OCI-LY7 (cell line): ENCODE data around the gene TOR3A.

Experiments used
- EZH2phosphoT487 ChIP-seq: fragments of 200-600 bp; sonication (generic); IDR thresholded peaks from 2 replicates; pipeline ENCODE4 v1.6.1; 2018; ENCODE audit warnings: low read depth, borderline replicate concordance, mild to moderate bottlenecking, mixed run types, antibody characterized with exemption, low read length, moderate library complexity, mixed read lengths
- TF ChIP-seq, protein P1 (sequence below): fragments of 200-600 bp; sonication (generic); conservative IDR thresholded peaks from 2 replicates; pipeline ENCODE4 v1.5.1; 2014; ENCODE audit warnings: mild to moderate bottlenecking, antibody characterized with exemption, low read length, moderate library complexity, mixed read lengths

DNA sequence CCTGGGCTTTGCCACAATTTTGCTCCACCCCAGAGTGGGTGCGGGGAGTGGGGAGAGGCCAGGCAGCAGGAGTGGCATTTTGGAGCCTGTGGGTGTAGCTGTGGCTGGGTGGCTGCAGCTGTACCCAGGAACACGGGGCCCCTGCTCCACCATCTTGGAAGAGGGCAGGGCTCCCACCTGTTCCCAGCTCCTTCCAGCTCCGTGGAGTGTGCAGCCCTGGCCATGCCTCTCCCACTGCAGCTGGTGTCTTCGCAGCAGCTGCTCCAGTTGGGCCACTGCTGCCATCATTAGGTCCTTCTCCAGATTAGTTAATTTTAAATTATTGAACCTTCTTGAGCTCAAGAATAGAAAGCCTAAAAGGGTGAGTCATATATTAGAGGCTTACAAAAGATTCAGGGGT is 38.6 kb upstream of the TOR3A start:
- TF ChIP-seq, protein P1, sequence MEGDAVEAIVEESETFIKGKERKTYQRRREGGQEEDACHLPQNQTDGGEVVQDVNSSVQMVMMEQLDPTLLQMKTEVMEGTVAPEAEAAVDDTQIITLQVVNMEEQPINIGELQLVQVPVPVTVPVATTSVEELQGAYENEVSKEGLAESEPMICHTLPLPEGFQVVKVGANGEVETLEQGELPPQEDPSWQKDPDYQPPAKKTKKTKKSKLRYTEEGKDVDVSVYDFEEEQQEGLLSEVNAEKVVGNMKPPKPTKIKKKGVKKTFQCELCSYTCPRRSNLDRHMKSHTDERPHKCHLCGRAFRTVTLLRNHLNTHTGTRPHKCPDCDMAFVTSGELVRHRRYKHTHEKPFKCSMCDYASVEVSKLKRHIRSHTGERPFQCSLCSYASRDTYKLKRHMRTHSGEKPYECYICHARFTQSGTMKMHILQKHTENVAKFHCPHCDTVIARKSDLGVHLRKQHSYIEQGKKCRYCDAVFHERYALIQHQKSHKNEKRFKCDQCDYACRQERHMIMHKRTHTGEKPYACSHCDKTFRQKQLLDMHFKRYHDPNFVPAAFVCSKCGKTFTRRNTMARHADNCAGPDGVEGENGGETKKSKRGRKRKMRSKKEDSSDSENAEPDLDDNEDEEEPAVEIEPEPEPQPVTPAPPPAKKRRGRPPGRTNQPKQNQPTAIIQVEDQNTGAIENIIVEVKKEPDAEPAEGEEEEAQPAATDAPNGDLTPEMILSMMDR = no peak
- TF ChIP-seq EZH2phosphoT487 = no peak
